HG03442 (cell line): ENCODE data around the gene MSRB3.

Experiments
- ATAC-seq: cut with Tn5 transposase; IDR thresholded peaks from one replicate; pipeline ENCODE4 v1.9.1; 2021; ENCODE audit warnings: mild to moderate bottlenecking, moderate library complexity; ENCODE audit not compliant: unreplicated experiment

The MSRB3 gene

GRCh38 chr12:65492998-65493912 lies 214.8 kb downstream of the MSRB3 start:
- ATAC-seq: no peak

GRCh38 chr12:65493913-65494245 lies 215.4 kb downstream of the MSRB3 start:
- no peak for ATAC-seq

GRCh38 chr12:65494537-65494936 lies 216.1 kb downstream of the MSRB3 start:
- ATAC-seq: no peak

- ATAC-seq: no peak
These were observed 216.8 kb downstream of the MSRB3 start for GRCh38 chr12:65495233-65495632.

GRCh38 chr12:65496617-65497016 lies 218.1 kb downstream of the MSRB3 start:
- ATAC-seq: no peak

GRCh38 chr12:65497660-65498059 lies 219.2 kb downstream of the MSRB3 start:
- no peak for ATAC-seq

- no peak for ATAC-seq
These were observed 220.7 kb downstream of the MSRB3 start for GRCh38 chr12:65499167-65499566.

- no peak for ATAC-seq
These were observed 221.8 kb downstream of the MSRB3 start for GRCh38 chr12:65500091-65500900.

- ATAC-seq: no peak
These were observed 222.7 kb downstream of the MSRB3 start for GRCh38 chr12:65501093-65501621.

- no peak for ATAC-seq
These were observed 223.5 kb downstream of the MSRB3 start for GRCh38 chr12:65501935-65502334.

- no peak for ATAC-seq
These were observed 225.9 kb downstream of the MSRB3 start for GRCh38 chr12:65504417-65504816.

GRCh38 chr12:65505386-65506121 lies 227.1 kb downstream of the MSRB3 start:
- ATAC-seq: no peak

GRCh38 chr12:65508276-65509035 lies 230.0 kb downstream of the MSRB3 start:
- ATAC-seq: no peak

GRCh38 chr12:65510007-65510406 lies 231.5 kb downstream of the MSRB3 start:
- no peak for ATAC-seq

- no peak for ATAC-seq
These were observed 232.1 kb downstream of the MSRB3 start for GRCh38 chr12:65510584-65511050.

GRCh38 chr12:65511134-65511834 lies 232.8 kb downstream of the MSRB3 start:
- ATAC-seq: no peak

GRCh38 chr12:65511912-65512311 lies 233.4 kb downstream of the MSRB3 start:
- no peak for ATAC-seq
